ENCODE results near the gene BMPER.

DNA sequence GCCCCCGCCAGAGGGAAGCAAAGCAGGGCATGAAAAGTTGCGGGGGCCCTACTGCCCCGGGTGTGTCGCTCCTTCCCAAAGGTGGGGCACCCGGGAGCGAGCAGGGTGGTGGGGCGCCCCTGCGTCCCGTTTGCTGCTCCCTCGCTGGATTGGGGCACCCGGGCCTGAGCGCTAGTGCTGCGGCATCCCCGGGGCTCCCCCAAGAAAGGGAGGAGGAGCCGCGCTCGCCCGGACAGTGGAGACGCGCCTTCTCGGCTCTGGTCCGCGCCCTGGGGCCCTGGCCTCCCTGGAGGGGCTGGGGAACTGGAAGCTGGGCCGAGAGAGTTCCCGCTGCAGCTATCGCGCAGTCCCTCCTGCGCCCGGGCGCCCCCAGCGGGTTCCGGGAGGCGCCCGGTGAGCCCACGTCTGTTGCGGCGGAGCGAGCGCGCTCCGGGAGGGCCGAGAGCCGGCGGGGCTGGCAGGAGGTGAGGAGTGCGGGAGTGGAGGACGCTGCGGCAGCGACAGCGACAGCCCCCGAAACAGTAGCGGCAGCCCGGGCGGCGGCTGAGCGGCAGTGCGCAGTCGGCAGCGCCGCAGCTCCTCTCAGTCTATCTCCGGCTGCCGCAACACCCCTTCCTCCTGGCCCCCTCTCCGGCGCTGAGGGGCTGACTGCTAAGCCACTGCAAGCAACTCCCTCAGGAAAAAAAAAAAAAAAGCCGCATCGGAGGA lies 504 bp upstream of the BMPER start:
- TF ChIP-seq POLR2A (IDR thresholded peaks at IDR 0.05; ENCODE audit: low read depth, low read length) (no peak), POLR2AphosphoS5 (IDR thresholded peaks at IDR 0.05; ENCODE audit: low read depth, low read length) (no peak)

All from GM12892 (cell line).